H9 (cell line): ENCODE measurements around the gene AP1S1. TPM values are rescaled to one million over a fixed set of nuclear protein-coding genes. Genes with fewer than 3 reads are reported as not detected.
A peak's percentile ranks its signal among the peaks of the same experiment; 100 is the strongest.

ENCODE experiments used
- DNase-seq: peaks from one replicate; pipeline ENCODE4 v3.0.0-alpha.2; 2017
- H2AFZ ChIP-seq: one replicate; pipeline ENCODE4 v1.6.1; 2013; ENCODE audit warnings: mild to moderate bottlenecking, low read length, control low read depth, moderate library complexity
- H2AK5ac ChIP-seq: 2 replicates; pipeline ENCODE4 v1.6.1; 2013; ENCODE audit warnings: low read length, control low read depth, mixed read lengths; ENCODE audit not compliant: insufficient read length
- H2BK120ac ChIP-seq: one replicate; pipeline ENCODE4 v1.6.1; 2013; ENCODE audit warnings: low read depth, mild to moderate bottlenecking, low read length, control low read depth, inconsistent platforms; ENCODE audit not compliant: poor library complexity, severe bottlenecking
- H2BK12ac ChIP-seq: 2 replicates; pipeline ENCODE4 v1.6.1; 2013; ENCODE audit warnings: low read length, control low read depth, mixed read lengths, low read depth; ENCODE audit not compliant: insufficient read length
- H2BK15ac ChIP-seq: 2 replicates; pipeline ENCODE4 v1.6.1; 2013; ENCODE audit warnings: low read depth, low read length, control low read depth
- H2BK20ac ChIP-seq: one replicate; pipeline ENCODE4 v1.6.1; 2013; ENCODE audit warnings: low read depth, mild to moderate bottlenecking, low read length, control low read depth, inconsistent platforms; ENCODE audit not compliant: poor library complexity, severe bottlenecking
- H2BK5ac ChIP-seq: 2 replicates; pipeline ENCODE4 v1.6.1; 2013; ENCODE audit warnings: low read length, control low read depth, mixed read lengths; ENCODE audit not compliant: insufficient read length
- H3K14ac ChIP-seq: 2 replicates; pipeline ENCODE4 v1.6.1; 2013; ENCODE audit warnings: low read length, control low read depth; ENCODE audit not compliant: insufficient read depth
- H3K18ac ChIP-seq: 2 replicates; pipeline ENCODE4 v1.6.1; 2013; ENCODE audit warnings: low read depth, mild to moderate bottlenecking, mixed read lengths, low read length, control low read depth; ENCODE audit not compliant: insufficient read length
- H3K23ac ChIP-seq: 2 replicates; pipeline ENCODE4 v1.6.1; 2013; ENCODE audit warnings: low read length, control low read depth, mixed read lengths, low read depth; ENCODE audit not compliant: insufficient read length
- H3K23me2 ChIP-seq: 2 replicates; pipeline ENCODE4 v1.6.1; 2013; ENCODE audit warnings: low read depth, mild to moderate bottlenecking, mixed read lengths, low read length, control low read depth; ENCODE audit not compliant: insufficient read length, poor library complexity, severe bottlenecking
- H3K27ac ChIP-seq: 2 replicates; pipeline ENCODE4 v1.5.1; 2013; ENCODE audit warnings: low read length, control low read depth, mixed read lengths, low read depth; ENCODE audit not compliant: insufficient read length
- H3K27me3 ChIP-seq: 2 replicates; pipeline ENCODE4 v1.6.1; 2013; ENCODE audit warnings: low read length, control low read depth, inconsistent platforms; ENCODE audit not compliant: insufficient read depth
- H3K4ac ChIP-seq: 2 replicates; pipeline ENCODE4 v1.6.1; 2013; ENCODE audit warnings: low read depth, mild to moderate bottlenecking, control low read depth, inconsistent platforms, low read length, moderate library complexity
- H3K4me1 ChIP-seq: 2 replicates; pipeline ENCODE4 v1.6.1; 2013; ENCODE audit warnings: low read length, control low read depth, inconsistent platforms; ENCODE audit not compliant: insufficient read depth
- H3K4me2 ChIP-seq: 2 replicates; pipeline ENCODE4 v1.6.1; 2013; ENCODE audit warnings: low read length, control low read depth, mixed read lengths; ENCODE audit not compliant: insufficient read length, insufficient read depth
- H3K56ac ChIP-seq: 2 replicates; pipeline ENCODE4 v1.6.1; 2013; ENCODE audit warnings: low read depth, mild to moderate bottlenecking, mixed read lengths, low read length, control low read depth; ENCODE audit not compliant: insufficient read length
- H3K79me1 ChIP-seq: 2 replicates; pipeline ENCODE4 v1.6.1; 2013; ENCODE audit warnings: low read depth, mild to moderate bottlenecking, moderate library complexity, low read length, control low read depth, inconsistent platforms; ENCODE audit not compliant: insufficient read depth, poor library complexity, severe bottlenecking
- H3K79me2 ChIP-seq: 2 replicates; pipeline ENCODE4 v1.6.1; 2013; ENCODE audit warnings: low read length, control low read depth, inconsistent platforms; ENCODE audit not compliant: insufficient read depth
- H3K9ac ChIP-seq: 2 replicates; pipeline ENCODE4 v1.6.1; 2013; ENCODE audit warnings: low read length, control low read depth, mixed read lengths; ENCODE audit not compliant: insufficient read length; ENCODE audit errors: extremely low read depth
- H3K9me3 ChIP-seq: one replicate; pipeline ENCODE4 v1.6.1; 2013; ENCODE audit warnings: low read depth, low read length, inconsistent platforms; ENCODE audit not compliant: control insufficient read depth
- H3T11ph ChIP-seq: one replicate; pipeline ENCODE4 v1.6.1; 2013; ENCODE audit warnings: mild to moderate bottlenecking, low read length, control low read depth, inconsistent platforms
- H4K20me1 ChIP-seq: one replicate; pipeline ENCODE4 v1.6.1; 2013; ENCODE audit not compliant: control insufficient read depth, insufficient read length, insufficient read depth
- H4K5ac ChIP-seq: 2 replicates; pipeline ENCODE4 v1.6.1; 2013; ENCODE audit warnings: low read depth, mild to moderate bottlenecking, mixed read lengths, low read length, control low read depth; ENCODE audit not compliant: insufficient read length
- H4K8ac ChIP-seq: replicated peaks from 2 replicates; pipeline ENCODE4 v1.6.1; 2013; ENCODE audit warnings: low read length, control low read depth, mixed read lengths, low read depth; ENCODE audit not compliant: insufficient read length
- H4K91ac ChIP-seq: 2 replicates; pipeline ENCODE4 v1.6.1; 2013; ENCODE audit warnings: low read depth, mild to moderate bottlenecking, moderate library complexity, mixed read lengths, low read length, control low read depth; ENCODE audit not compliant: insufficient read length
- H3K27ac Mint-ChIP-seq, 3 experiments: 2 replicates in 2 of 3; 3 replicates in 1 of 3; pipeline ENCODE4 v1.8.0; 2020 to 2021; ENCODE audit warnings: mixed read lengths in 3 of 3, mild to moderate bottlenecking in 1 of 3, moderate library complexity in 1 of 3
- H3K27me3 Mint-ChIP-seq: 2 replicates; pipeline ENCODE4 v1.8.0; 2021; ENCODE audit warnings: low read depth, mild to moderate bottlenecking, moderate library complexity, mixed read lengths
- H3K36me3 Mint-ChIP-seq, 3 experiments: 2 replicates in 2 of 3; 3 replicates in 1 of 3; pipeline ENCODE4 v1.8.0; 2020 to 2021; ENCODE audit warnings: low read depth in 3 of 3, mixed read lengths in 3 of 3; ENCODE audit not compliant: insufficient read depth in 1 of 3
- H3K4me1 Mint-ChIP-seq, 2 experiments: 2 replicates each; pipeline ENCODE4 v1.8.0; 2020; ENCODE audit warnings: mixed read lengths in 2 of 2
- H3K4me3 Mint-ChIP-seq, 2 experiments: 2 replicates in 1 of 2; 3 replicates in 1 of 2; pipeline ENCODE4 v1.8.0; 2020 to 2021; ENCODE audit warnings: mild to moderate bottlenecking in 2 of 2, mixed read lengths in 2 of 2, moderate library complexity in 1 of 2
- H3K9me3 Mint-ChIP-seq, 2 experiments: 2 replicates in 1 of 2; 3 replicates in 1 of 2; pipeline ENCODE4 v1.8.0; 2020; ENCODE audit warnings: mild to moderate bottlenecking in 2 of 2, mixed read lengths in 2 of 2, moderate library complexity in 1 of 2
- WGBS: extraction: QIAGEN DNeasy Blood & Tissue Kit; methylation state at CpG from one replicate; pipeline ENCODE4 v1.1.7; 2013; ENCODE audit warnings: missing lambda C conversion rate, low lambda C conversion rate, mixed read lengths; ENCODE audit not compliant: insufficient read length; ENCODE audit errors: extremely low coverage; 5-methylcytosine and 5-hydroxymethylcytosine counted together
- total RNA-seq: library from RNA; stranded (reverse); gene quantifications from 2 replicates; pipeline ENCODE4 v1.2.1, GENCODE V29; 2021
- TF ChIP-seq, protein P1 (sequence below): fragments of 200-600 bp; sonication (generic); conservative IDR thresholded peaks from 3 replicates; pipeline ENCODE4 v1.8.0; 2021; ENCODE audit warnings: antibody characterized with exemption, mild to moderate bottlenecking

Gene AP1S1
- total RNA-seq, 1 experiment from 2014 or later, result 65.2 TPM

- Histone ChIP-seq H2BK15ac (no peak overlapping the region), H3K23ac (no peak overlapping the region), H3T11ph (no peak overlapping the region), H3K9ac (no peak overlapping the region), H3K14ac (no peak overlapping the region), H4K91ac (no peak overlapping the region), H2BK12ac (peak overlapping the region; percentile 20), H3K79me2 (no peaks in the 10 kb centered on the region), H2BK20ac (no peak overlapping the region), H2BK120ac (no peak overlapping the region), H3K79me1 (no peaks in the 10 kb centered on the region), H3K27me3 (no peaks in the 10 kb centered on the region), H2AK5ac (no peak overlapping the region), H3K4me2 (no peak overlapping the region), H3K27ac (no peak overlapping the region), H3K18ac (no peak overlapping the region), H3K9me3 (no peaks in the 10 kb centered on the region), H3K23me2 (no peaks in the 10 kb centered on the region), H4K20me1 (no peaks in the 10 kb centered on the region), H4K5ac (no peak overlapping the region), H3K4me1 (peaks cover 2% of the 10 kb centered on the region; the same call in 1 of the 2 replicates), H3K56ac (no peak overlapping the region), H2AFZ (no peak overlapping the region), H4K8ac (no peak overlapping the region), H3K4ac (no peak overlapping the region), H2BK5ac (no peak overlapping the region)
- H3K9me3 Mint-ChIP-seq, result no peaks in the 10 kb centered on the region
- no peak overlapping the region for H3K4me3 Mint-ChIP-seq
- H3K27ac Mint-ChIP-seq, result peak overlapping the region in 1 of 3 experiments; percentile 34; a peak in 1 of 7 replicates
- TF ChIP-seq, protein P1, sequence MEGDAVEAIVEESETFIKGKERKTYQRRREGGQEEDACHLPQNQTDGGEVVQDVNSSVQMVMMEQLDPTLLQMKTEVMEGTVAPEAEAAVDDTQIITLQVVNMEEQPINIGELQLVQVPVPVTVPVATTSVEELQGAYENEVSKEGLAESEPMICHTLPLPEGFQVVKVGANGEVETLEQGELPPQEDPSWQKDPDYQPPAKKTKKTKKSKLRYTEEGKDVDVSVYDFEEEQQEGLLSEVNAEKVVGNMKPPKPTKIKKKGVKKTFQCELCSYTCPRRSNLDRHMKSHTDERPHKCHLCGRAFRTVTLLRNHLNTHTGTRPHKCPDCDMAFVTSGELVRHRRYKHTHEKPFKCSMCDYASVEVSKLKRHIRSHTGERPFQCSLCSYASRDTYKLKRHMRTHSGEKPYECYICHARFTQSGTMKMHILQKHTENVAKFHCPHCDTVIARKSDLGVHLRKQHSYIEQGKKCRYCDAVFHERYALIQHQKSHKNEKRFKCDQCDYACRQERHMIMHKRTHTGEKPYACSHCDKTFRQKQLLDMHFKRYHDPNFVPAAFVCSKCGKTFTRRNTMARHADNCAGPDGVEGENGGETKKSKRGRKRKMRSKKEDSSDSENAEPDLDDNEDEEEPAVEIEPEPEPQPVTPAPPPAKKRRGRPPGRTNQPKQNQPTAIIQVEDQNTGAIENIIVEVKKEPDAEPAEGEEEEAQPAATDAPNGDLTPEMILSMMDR, result no peak
- peaks cover under 1% of the 10 kb centered on the region for H3K27me3 Mint-ChIP-seq
- no peaks in the 10 kb centered on the region for H3K36me3 Mint-ChIP-seq
- no CpG with 5 or more reads among the region's 17 CpGs for WGBS
- DNase-seq, result no peak
- H3K4me1 Mint-ChIP-seq, result peaks cover 10 to 14% of the 10 kb centered on the region in 2 experiments
Observed at GRCh38 chr7:101195884-101196283, 41.6 kb downstream of the AP1S1 start.
